ENCODE measurements around the gene FCHSD1. TPM values are rescaled to one million over a fixed set of nuclear protein-coding genes. Genes with fewer than 3 reads are reported as not detected.

The FCHSD1 gene
- total RNA-seq, 2 donors from 2014 or later = 34.8 to 40.9 TPM

DNA sequence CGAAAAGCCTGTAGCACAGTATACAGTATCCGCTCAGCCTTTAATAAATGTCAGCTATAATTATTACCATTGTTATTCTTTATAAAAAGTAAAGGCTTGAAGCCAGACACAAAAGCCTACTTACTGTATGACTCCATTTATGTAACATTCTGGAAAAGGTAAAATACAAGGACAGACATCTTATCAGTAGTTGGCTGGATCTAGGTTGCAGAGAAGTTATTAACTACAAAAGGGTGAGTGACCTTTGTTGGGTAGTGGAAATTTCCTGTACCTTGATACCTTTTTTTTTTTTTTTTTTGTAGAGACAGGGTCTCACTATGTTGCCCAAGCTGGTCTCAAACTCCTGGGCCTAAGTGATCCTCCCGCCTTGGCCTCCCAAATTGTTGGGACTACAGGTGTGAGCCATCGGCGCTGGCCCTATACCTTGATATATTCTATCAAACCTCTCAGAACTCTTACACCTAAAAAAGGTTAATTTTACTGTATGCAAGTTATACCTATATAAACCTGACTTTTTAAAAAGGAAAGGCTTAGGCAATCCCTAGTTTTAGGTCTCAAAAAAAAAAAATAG is 20.6 kb downstream of the FCHSD1 start:
- H3K27me3 ChIP-seq = no peaks in the 10 kb centered on the region
- H3K36me3 ChIP-seq (replicated peaks in 1 of 2; ENCODE audit: insufficient read depth in 1 of 2, low read depth in 2 of 2) = peaks cover 0 to 3% of the 10 kb centered on the region in 2 donors
- WGBS, 2 donors = 81 to 84% methylated on average over 5 of the region's 5 CpGs
- ATAC-seq (no peak), DNase-seq (no peak)
- H3K4me3 ChIP-seq = no peak overlapping the region
- H3K9me3 ChIP-seq = no peaks in the 10 kb centered on the region
- peaks cover 23% of the 10 kb centered on the region for H3K4me1 ChIP-seq
- TF ChIP-seq CTCF (IDR thresholded peaks at IDR 0.05) (no peak), POLR2A (IDR thresholded peaks at IDR 0.05) (no peak)
- no peak overlapping the region for H3K27ac ChIP-seq
- intact Hi-C loops (cut with DNase I) = no loop called here

DNA sequence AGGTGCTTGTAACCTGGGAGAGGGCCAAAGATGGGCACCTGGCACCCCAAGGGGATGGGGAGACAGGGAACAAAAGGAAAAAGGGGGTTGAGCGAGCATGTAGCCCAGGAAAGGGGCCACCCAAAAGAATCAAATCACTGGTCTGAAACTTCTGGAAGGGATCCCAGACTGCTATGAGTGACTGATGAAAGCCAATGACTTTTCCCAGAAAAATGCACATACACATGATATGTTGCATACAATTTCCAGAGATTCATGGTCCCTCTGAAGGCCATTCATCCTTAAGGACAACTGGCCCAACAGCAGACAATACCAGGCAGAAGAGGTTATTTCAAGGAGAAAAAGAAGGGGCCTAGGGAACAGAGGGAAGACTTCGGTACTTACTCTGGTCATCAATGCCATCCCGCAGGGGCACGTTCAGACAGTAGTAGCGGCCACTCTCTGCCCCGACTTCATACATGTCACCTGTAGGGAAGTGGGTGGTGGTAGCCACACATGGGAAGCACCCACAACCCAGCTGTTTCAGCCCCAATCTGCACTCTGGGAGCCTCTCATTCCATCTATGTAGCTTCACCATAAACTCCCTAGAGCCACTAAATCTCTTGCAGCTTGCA is 22.9 kb downstream of the FCHSD1 start:
- DNase-seq (no peak), ATAC-seq (no peak)
- no peak overlapping the region for H3K4me3 ChIP-seq
- TF ChIP-seq POLR2A (IDR thresholded peaks at IDR 0.05) (no peak), CTCF (IDR thresholded peaks at IDR 0.05) (no peak)
- H3K36me3 ChIP-seq (replicated peaks in 1 of 2; ENCODE audit: insufficient read depth in 1 of 2, low read depth in 2 of 2) = peaks cover 3 to 10% of the 10 kb centered on the region in 2 donors
- H3K27ac ChIP-seq = no peak overlapping the region
- H3K9me3 ChIP-seq = no peaks in the 10 kb centered on the region
- H3K27me3 ChIP-seq = no peaks in the 10 kb centered on the region
- intact Hi-C loops (cut with DNase I) = loop anchor here (5.0 kb wide), 1 partner anchor 41 kb away; no protein-coding TSS in a partner anchor
- H3K4me1 ChIP-seq = peaks cover 11% of the 10 kb centered on the region
- WGBS, 2 donors = 90 to 96% methylated on average over 6 of the region's 6 CpGs

GRCh38 chr5:141623611-141624010 is 27.6 kb downstream of the FCHSD1 start:
- Histone ChIP-seq H3K9me3 (no peaks in the 10 kb centered on the region), H3K27ac (peak overlapping the region in 1 of 4 donors; percentile 14), H3K4me1 (no peaks in the 10 kb centered on the region), H3K27me3 (no peaks in the 10 kb centered on the region), H3K4me3 (no peak overlapping the region), H3K36me3 (replicated peaks in 1 of 2; ENCODE audit: insufficient read depth in 1 of 2, low read depth in 2 of 2) (peaks cover 3 to 11% of the 10 kb centered on the region in 2 donors)
- TF ChIP-seq POLR2A (IDR thresholded peaks at IDR 0.05) = no peak
- no peak for TF ChIP-seq CTCF (IDR thresholded peaks at IDR 0.05)
- intact Hi-C loops (cut with DNase I) = no loop called here
- 74 to 86% methylated on average over 5 of the region's 5 CpGs for whole genome bisulfite sequencing, 2 donors
- no peak for DNase-seq
- ATAC-seq = no peak

DNA sequence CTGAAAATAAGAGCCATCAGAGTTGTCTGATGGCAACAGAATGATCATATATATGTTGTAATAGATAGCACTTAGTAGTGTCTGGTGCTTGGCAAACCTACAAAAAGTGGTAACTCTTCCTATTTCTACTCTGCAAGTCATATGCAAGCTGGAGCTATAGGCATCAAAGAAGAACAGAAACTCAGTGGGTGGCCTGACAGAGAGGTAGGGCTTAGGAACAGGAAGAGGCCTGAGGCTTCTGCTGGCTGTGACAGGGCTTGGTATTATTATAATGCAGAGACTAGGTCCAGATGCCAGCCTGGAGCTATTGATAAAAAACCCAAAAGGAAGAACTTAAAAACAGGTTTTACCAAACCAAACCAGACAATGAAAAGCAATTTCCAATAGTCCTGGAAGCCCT is 28.0 kb downstream of the FCHSD1 start:
- no peak for TF ChIP-seq POLR2A (IDR thresholded peaks at IDR 0.05)
- Histone ChIP-seq H3K36me3 (replicated peaks in 1 of 2; ENCODE audit: insufficient read depth in 1 of 2, low read depth in 2 of 2) (peaks cover 3 to 11% of the 10 kb centered on the region in 2 donors), H3K27ac (peak overlapping the region in 1 of 4 donors; percentile 14), H3K4me3 (no peak overlapping the region), H3K9me3 (no peaks in the 10 kb centered on the region), H3K27me3 (no peaks in the 10 kb centered on the region), H3K4me1 (no peaks in the 10 kb centered on the region)
- intact Hi-C loops (cut with DNase I) = no loop called here
- ATAC-seq = no peak
- DNase-seq = peak in 1 of 4 donors; percentile 45

GRCh38 chr5:141618804-141619554 is 32.2 kb downstream of the FCHSD1 start, which contains the start of gene DIAPH1:
TSS of gene DIAPH1 (minus strand) at chr5:141619000. CDS start at chr5:141618914, 86 bp downstream.
- intact Hi-C loops (cut with DNase I) = no loop called here
- H3K9me3 ChIP-seq = no peaks in the 10 kb centered on the region
- peak; percentile 94 for ATAC-seq
- peak; percentile 76 to 97 (median 83) for TF ChIP-seq POLR2A (IDR thresholded peaks at IDR 0.05)
- TF ChIP-seq CTCF (IDR thresholded peaks at IDR 0.05) = peak; percentile 97 to 100 (median 99)
- peak within 1 kb of the TSS; percentile 98 to 100 (median 98) for H3K27ac ChIP-seq
- peaks cover 31% of the 10 kb centered on the region for H3K4me1 ChIP-seq
- peak; percentile 99 for DNase-seq
- no peaks in the 10 kb centered on the region for H3K27me3 ChIP-seq
- peak within 1 kb of the TSS; percentile 60 to 94 for H3K4me3 ChIP-seq
- H3K36me3 ChIP-seq (replicated peaks in 1 of 2; ENCODE audit: insufficient read depth in 1 of 2, low read depth in 2 of 2) = peaks cover 0 to 1% of the 10 kb centered on the region in 2 donors
- 2 to 13% methylated on average over 4 to 70 of the region's 70 CpGs for WGBS, 2 donors
